ENCODE measurements around the gene CPSF7. TPM values are rescaled to one million over a fixed set of nuclear protein-coding genes. Genes with fewer than 3 reads are reported as not detected.
A peak's percentile ranks its signal among the peaks of the same experiment; 100 is the strongest.

The CPSF7 gene
- total and polyA plus RNA-seq, 9 donors, result 27.8 to 75.9 (median 66.1) TPM

DNA sequence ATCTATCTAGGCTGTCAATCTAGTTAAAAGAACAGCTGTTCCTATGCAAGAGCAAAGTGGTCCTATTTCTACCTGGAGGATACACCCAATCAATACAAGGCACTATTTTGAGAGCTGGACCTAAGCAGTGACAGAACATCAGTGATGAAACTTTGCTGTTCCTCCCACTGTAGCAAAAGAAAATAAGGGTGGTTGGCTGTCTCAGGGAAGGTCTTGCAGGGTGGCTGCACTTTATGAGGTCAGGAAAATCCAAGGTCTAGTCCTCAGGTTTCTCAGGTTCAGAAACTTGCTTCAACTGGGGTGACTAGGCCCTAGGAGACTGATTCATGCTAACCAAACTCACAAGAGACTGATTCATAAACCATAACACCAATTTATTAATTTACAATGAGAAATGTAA is 11.6 kb downstream of the CPSF7 start:
- H3K4me3 ChIP-seq (ENCODE audit: low read length), result no peak overlapping the region
- no peaks in the 10 kb centered on the region for H3K9me3 ChIP-seq (replicated peaks; ENCODE audit: control insufficient read depth, low read depth, low read length)
- DNase-seq, result no peak
- peaks cover 79% of the 10 kb centered on the region for H3K36me3 ChIP-seq (ENCODE audit: control insufficient read depth, insufficient read depth, low read length)
- peak overlapping the region; percentile 2 for H3K27ac ChIP-seq (ENCODE audit: low read length)
- no peaks in the 10 kb centered on the region for H3K27me3 ChIP-seq (ENCODE audit: control insufficient read depth, insufficient read depth, low read length)
- H3K4me1 ChIP-seq (ENCODE audit: control insufficient read depth, insufficient read depth, low read length), result no peaks in the 10 kb centered on the region

DNA sequence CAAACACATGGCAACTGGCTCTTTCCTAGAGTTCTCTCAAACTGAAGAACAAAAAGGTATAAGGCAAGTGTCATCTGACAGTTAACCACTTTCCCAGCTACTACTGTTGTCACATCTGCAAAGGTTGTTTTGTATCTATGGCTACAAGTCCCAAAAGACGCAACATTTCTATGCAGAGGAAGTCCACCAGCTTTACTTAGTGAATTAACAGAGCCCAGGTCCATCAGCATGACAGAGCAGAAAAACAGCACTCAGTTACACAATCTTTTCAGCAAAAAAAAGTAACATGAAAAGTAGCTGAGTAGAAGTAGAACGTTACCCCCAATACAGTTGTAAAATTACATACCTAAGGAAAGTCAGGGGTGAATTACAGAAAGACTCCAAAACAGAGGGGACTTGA is 12.1 kb downstream of the CPSF7 start:
- H3K4me1 ChIP-seq (ENCODE audit: control insufficient read depth, insufficient read depth, low read length), result no peaks in the 10 kb centered on the region
- WGBS (ENCODE audit: insufficient coverage), result no CpG with 5 or more reads among the region's 2 CpGs
- DNase-seq, result peak; percentile 76
- H3K4me3 ChIP-seq (ENCODE audit: low read length), result no peak overlapping the region
- H3K27me3 ChIP-seq (ENCODE audit: control insufficient read depth, insufficient read depth, low read length), result no peaks in the 10 kb centered on the region
- no peaks in the 10 kb centered on the region for H3K9me3 ChIP-seq (replicated peaks; ENCODE audit: control insufficient read depth, low read depth, low read length)
- H3K36me3 ChIP-seq (ENCODE audit: control insufficient read depth, insufficient read depth, low read length), result peaks cover 83% of the 10 kb centered on the region
- H3K27ac ChIP-seq (ENCODE audit: low read length), result peak overlapping the region; percentile 2

DNA sequence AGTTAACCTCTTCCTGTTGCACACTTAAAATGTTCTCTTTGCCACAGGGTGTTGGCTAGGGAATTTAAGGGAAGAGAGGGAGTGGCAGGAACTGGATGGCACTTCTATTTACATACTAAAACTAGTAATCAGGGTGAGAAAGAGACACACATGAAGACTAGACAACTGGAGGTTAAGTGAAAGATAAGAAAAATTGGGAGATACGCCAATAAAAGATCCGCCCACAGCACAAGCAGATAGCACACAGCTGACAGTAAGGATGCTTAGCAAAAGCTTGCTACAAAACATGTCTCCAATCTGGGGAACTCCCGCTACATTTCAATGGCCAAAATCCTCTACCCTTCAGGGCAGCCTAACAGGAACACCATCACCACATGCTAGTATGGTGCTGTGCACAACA is 12.8 kb downstream of the CPSF7 start:
- DNase-seq, result no peak
- 85% methylated on average over 1 of the region's 3 CpGs for WGBS (ENCODE audit: insufficient coverage)

DNA sequence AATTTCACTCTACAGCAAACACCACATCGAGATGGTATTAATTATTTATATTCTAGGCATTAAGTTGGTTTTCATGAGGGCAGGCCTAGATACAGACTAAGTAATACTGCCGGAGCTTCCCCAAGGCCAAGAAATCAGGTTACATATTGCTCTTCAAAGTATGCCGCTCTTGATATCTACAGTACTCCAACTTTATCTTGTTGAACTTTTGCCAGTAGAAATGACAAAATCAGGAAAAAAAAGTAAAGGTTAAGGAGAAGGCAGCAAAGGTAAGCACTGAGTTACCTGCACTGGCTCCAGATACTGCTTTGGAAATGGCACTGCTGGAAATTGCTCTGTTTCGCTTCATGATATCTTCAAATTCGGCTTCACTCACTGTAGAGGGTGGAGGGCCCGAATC is 14.4 kb downstream of the CPSF7 start:
- no peak overlapping the region for H3K4me3 ChIP-seq (ENCODE audit: low read length)
- H3K27ac ChIP-seq (ENCODE audit: low read length), result no peak overlapping the region
- WGBS (ENCODE audit: insufficient coverage), result 100% methylated on average over 2 of the region's 6 CpGs
- H3K9me3 ChIP-seq (replicated peaks; ENCODE audit: control insufficient read depth, low read depth, low read length), result no peaks in the 10 kb centered on the region
- no peak for DNase-seq
- peaks cover 87% of the 10 kb centered on the region for H3K36me3 ChIP-seq (ENCODE audit: control insufficient read depth, insufficient read depth, low read length)
- no peaks in the 10 kb centered on the region for H3K4me1 ChIP-seq (ENCODE audit: control insufficient read depth, insufficient read depth, low read length)
- H3K27me3 ChIP-seq (ENCODE audit: control insufficient read depth, insufficient read depth, low read length), result no peaks in the 10 kb centered on the region

More for the DNA sequence above, 12.8 kb downstream of the CPSF7 start:
- H3K27ac ChIP-seq (ENCODE audit: low read length), result no peak overlapping the region
- no peaks in the 10 kb centered on the region for H3K27me3 ChIP-seq (ENCODE audit: control insufficient read depth, insufficient read depth, low read length)
- H3K4me3 ChIP-seq (ENCODE audit: low read length), result no peak overlapping the region
- peaks cover 83% of the 10 kb centered on the region for H3K36me3 ChIP-seq (ENCODE audit: control insufficient read depth, insufficient read depth, low read length)
- H3K9me3 ChIP-seq (replicated peaks; ENCODE audit: control insufficient read depth, low read depth, low read length), result no peaks in the 10 kb centered on the region
- no peaks in the 10 kb centered on the region for H3K4me1 ChIP-seq (ENCODE audit: control insufficient read depth, insufficient read depth, low read length)

DNA sequence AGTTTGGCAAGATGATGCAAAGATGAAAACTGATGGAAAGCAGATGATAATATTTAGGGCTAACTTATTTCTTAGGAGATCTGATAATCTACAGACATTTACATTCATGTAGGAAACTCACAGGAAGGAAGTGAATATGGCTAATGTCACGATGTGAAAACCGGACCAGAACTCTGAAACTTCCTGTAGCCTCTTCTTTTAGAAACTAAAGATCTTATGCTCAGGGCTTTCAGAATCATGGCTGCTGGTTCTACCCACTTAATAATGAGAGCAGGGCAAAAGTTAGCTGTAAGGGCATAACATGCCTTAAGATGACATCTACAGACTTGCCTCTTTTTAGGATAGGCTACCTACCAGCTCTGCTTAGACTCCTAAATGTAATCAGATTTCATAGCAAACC is 15.2 kb downstream of the CPSF7 start:
- H3K27me3 ChIP-seq (ENCODE audit: control insufficient read depth, insufficient read depth, low read length), result no peaks in the 10 kb centered on the region
- no peaks in the 10 kb centered on the region for H3K4me1 ChIP-seq (ENCODE audit: control insufficient read depth, insufficient read depth, low read length)
- no peaks in the 10 kb centered on the region for H3K9me3 ChIP-seq (replicated peaks; ENCODE audit: control insufficient read depth, low read depth, low read length)
- no peak overlapping the region for H3K27ac ChIP-seq (ENCODE audit: low read length)
- peaks cover 87% of the 10 kb centered on the region for H3K36me3 ChIP-seq (ENCODE audit: control insufficient read depth, insufficient read depth, low read length)
- H3K4me3 ChIP-seq (ENCODE audit: low read length), result no peak overlapping the region
- DNase-seq, result no peak
- WGBS (ENCODE audit: insufficient coverage), result no CpG with 5 or more reads among the region's 2 CpGs

DNA sequence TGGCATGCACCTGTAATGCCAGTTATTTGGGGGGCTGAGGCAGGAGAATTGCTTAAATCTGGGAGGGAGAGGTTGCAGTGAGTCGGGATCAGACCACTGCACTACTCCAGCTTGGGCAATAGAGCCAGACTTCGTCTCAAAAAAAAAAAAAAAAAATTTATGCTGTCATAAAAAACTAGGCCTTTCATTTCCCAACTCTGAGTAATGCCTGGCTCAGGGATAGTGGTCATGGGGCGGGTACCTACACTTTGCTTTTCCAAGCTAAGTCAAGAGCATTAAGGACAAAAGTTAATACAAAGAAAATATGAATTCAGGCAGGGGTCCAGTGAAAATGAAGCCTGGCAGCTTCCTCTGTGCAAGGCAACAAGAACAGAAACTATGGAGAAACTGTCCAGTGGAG is 16.3 kb downstream of the CPSF7 start:
- H3K27ac ChIP-seq (ENCODE audit: low read length), result no peak overlapping the region
- no peaks in the 10 kb centered on the region for H3K27me3 ChIP-seq (ENCODE audit: control insufficient read depth, insufficient read depth, low read length)
- DNase-seq, result no peak
- H3K36me3 ChIP-seq (ENCODE audit: control insufficient read depth, insufficient read depth, low read length), result peaks cover 87% of the 10 kb centered on the region
- H3K9me3 ChIP-seq (replicated peaks; ENCODE audit: control insufficient read depth, low read depth, low read length), result no peaks in the 10 kb centered on the region
- no peak overlapping the region for H3K4me3 ChIP-seq (ENCODE audit: low read length)
- H3K4me1 ChIP-seq (ENCODE audit: control insufficient read depth, insufficient read depth, low read length), result no peaks in the 10 kb centered on the region
- WGBS (ENCODE audit: insufficient coverage), result no CpG with 5 or more reads among the region's 3 CpGs

DNA sequence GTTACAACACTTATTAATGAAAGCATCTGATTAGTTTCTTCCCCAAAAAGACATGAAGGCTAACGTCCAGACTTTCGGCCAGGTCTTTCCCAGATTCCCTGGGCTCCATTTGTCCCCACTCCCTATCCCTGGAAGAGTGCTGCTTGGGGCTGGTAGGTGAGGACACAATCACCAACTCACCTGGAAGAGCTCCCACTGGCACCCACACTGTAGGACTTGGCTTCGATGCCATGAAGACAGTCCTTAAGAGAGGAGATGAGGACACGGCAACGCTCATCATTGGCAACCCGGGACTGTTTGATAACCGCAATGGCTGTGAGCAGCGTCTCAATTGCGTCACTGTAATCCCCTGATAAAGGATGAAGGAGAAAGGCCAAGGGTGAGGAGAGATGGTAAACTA is 18.2 kb downstream of the CPSF7 start:
- Histone ChIP-seq H3K36me3 (ENCODE audit: control insufficient read depth, insufficient read depth, low read length) (peaks cover 86% of the 10 kb centered on the region), H3K9me3 (replicated peaks; ENCODE audit: control insufficient read depth, low read depth, low read length) (no peaks in the 10 kb centered on the region), H3K27me3 (ENCODE audit: control insufficient read depth, insufficient read depth, low read length) (no peaks in the 10 kb centered on the region), H3K4me3 (ENCODE audit: low read length) (no peak overlapping the region), H3K27ac (ENCODE audit: low read length) (no peak overlapping the region), H3K4me1 (ENCODE audit: control insufficient read depth, insufficient read depth, low read length) (no peaks in the 10 kb centered on the region)
- WGBS (ENCODE audit: insufficient coverage), result 84% methylated on average over 9 of the region's 9 CpGs
- no peak for DNase-seq

DNA sequence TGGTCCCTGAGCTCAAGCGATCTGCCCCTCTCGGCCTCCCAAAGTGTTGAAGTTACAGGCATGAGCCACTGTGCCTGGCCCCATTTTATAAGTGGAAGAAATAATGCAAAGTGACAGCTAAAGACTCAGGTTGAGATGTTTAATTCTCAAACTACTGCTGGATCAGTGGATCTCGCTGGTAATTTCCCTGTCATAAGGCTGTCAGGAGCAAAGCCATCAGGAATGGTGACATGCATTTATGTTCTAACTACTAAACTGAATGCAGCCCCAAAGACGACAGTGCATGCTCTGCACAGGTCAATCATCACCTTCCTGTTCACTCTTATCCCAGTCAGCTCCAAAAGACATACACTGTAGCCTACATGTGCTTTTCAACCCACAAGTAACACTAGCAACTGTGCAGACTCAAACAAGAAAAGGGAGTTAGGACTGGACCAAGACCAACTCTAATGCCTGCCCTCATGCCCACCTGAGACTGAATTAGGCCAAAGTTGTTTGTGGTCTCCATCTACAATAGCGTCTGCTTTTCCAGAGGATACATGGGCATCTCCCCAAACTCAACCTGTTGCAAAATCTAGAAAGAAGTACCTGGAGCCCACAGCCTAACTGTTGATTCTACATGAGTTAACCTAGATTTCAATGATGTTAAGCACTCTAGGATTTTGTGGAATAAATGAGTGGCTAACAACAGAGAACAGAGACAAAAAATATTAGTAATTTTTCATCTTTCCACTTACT is 22.6 kb downstream of the CPSF7 start:
- Histone ChIP-seq H3K4me3 (ENCODE audit: low read length) (no peak overlapping the region), H3K9me3 (replicated peaks; ENCODE audit: control insufficient read depth, low read depth, low read length) (no peaks in the 10 kb centered on the region)

DNA sequence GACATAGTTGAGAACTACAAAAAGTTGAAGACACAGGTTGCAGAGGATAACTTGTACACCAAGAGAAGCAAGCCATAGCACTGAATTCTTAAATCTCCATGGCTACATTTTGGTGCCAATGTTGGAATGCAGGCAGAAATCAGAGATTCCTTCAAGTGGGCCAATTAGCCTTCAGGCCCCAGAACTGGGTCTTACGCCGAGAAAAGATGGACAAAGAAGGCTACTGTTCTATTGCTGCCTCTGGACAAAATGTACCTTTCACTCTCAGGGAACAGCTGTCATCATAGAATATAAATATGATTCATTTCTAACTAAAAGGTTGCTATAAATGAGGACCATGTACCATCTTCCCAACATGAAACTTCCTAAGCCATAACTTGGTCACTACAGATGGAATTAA is 23.7 kb downstream of the CPSF7 start:
- no CpG with 5 or more reads among the region's 2 CpGs for WGBS (ENCODE audit: insufficient coverage)
- Histone ChIP-seq H3K4me3 (ENCODE audit: low read length) (no peak overlapping the region), H3K27ac (ENCODE audit: low read length) (no peak overlapping the region), H3K27me3 (ENCODE audit: control insufficient read depth, insufficient read depth, low read length) (no peaks in the 10 kb centered on the region), H3K36me3 (ENCODE audit: control insufficient read depth, insufficient read depth, low read length) (peaks cover 77% of the 10 kb centered on the region), H3K4me1 (ENCODE audit: control insufficient read depth, insufficient read depth, low read length) (no peaks in the 10 kb centered on the region), H3K9me3 (replicated peaks; ENCODE audit: control insufficient read depth, low read depth, low read length) (no peaks in the 10 kb centered on the region)
- no peak for DNase-seq

More for the DNA sequence above, 22.6 kb downstream of the CPSF7 start:
- DNase-seq, result no peak
- Histone ChIP-seq H3K27ac (ENCODE audit: low read length) (no peak overlapping the region), H3K27me3 (ENCODE audit: control insufficient read depth, insufficient read depth, low read length) (no peaks in the 10 kb centered on the region), H3K4me1 (ENCODE audit: control insufficient read depth, insufficient read depth, low read length) (no peaks in the 10 kb centered on the region), H3K36me3 (ENCODE audit: control insufficient read depth, insufficient read depth, low read length) (peaks cover 85% of the 10 kb centered on the region)
- WGBS (ENCODE audit: insufficient coverage), result 97% methylated on average over 5 of the region's 5 CpGs

DNA sequence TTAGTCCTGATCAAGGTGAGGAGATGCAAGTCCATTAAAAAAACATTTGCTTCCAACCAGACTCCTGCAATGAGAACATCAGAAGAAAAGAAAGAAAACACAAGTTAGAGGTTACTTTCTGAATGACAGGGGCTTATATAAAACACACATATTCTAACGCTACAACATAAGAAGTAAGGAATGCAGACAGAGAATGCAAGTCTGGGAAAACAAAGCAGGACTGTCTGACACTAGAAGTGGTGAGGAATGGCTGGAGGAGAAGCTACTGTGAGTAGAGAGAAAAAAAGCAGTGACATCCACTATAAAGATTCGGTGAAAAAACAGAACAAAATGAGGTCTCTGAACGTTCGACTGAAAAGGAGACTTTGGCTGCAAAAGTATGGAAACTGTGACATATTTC is 25.1 kb downstream of the CPSF7 start:
- Histone ChIP-seq H3K27me3 (ENCODE audit: control insufficient read depth, insufficient read depth, low read length) (no peaks in the 10 kb centered on the region), H3K9me3 (replicated peaks; ENCODE audit: control insufficient read depth, low read depth, low read length) (no peaks in the 10 kb centered on the region), H3K27ac (ENCODE audit: low read length) (no peak overlapping the region), H3K4me1 (ENCODE audit: control insufficient read depth, insufficient read depth, low read length) (no peaks in the 10 kb centered on the region), H3K36me3 (ENCODE audit: control insufficient read depth, insufficient read depth, low read length) (peaks cover 75% of the 10 kb centered on the region), H3K4me3 (ENCODE audit: low read length) (no peak overlapping the region)
- 74% methylated on average over 3 of the region's 4 CpGs for WGBS (ENCODE audit: insufficient coverage)
- DNase-seq, result no peak

DNA sequence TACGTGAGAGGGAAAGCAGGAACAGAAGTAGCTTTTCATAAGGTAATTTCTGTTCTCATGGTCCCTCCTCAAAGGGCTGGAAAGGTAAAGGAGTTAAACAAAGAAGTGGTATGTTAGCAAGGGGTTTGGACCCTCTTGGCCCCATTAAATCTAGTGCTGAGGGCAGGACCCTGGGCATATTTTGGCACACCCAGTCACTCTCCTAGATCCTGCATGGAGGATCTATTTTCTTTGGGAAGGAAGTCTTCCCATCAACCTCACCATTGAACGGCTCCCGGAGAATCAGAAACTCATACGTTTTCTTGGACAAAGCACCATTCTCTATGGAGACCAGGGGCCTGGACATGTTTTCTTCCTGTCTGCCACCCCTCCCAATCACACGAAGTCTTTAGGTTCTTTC is 25.7 kb downstream of the CPSF7 start:
- H3K4me1 ChIP-seq (ENCODE audit: control insufficient read depth, insufficient read depth, low read length), result no peaks in the 10 kb centered on the region
- WGBS (ENCODE audit: insufficient coverage), result 57% methylated on average over 1 of the region's 5 CpGs
- peaks cover 76% of the 10 kb centered on the region for H3K36me3 ChIP-seq (ENCODE audit: control insufficient read depth, insufficient read depth, low read length)
- H3K9me3 ChIP-seq (replicated peaks; ENCODE audit: control insufficient read depth, low read depth, low read length), result no peaks in the 10 kb centered on the region
- no peak overlapping the region for H3K4me3 ChIP-seq (ENCODE audit: low read length)
- DNase-seq, result no peak
- H3K27me3 ChIP-seq (ENCODE audit: control insufficient read depth, insufficient read depth, low read length), result no peaks in the 10 kb centered on the region
- no peak overlapping the region for H3K27ac ChIP-seq (ENCODE audit: low read length)

All from muscle of leg (tissue), 11 donors.